Pancreas (tissue), 10 donors: ENCODE results near the gene TTF2. TPM values are rescaled to one million over a fixed set of nuclear protein-coding genes. Genes with fewer than 3 reads are reported as not detected.

Experiments
- ATAC-seq, 4 donors: fragments of 200-7000 bp; cut with Tn5 transposase; one replicate each; pipeline versions ENCODE4 v1.8.0 to v1.9.1; 2020; ENCODE audit warnings: mild to moderate bottlenecking in 4 of 4, moderate library complexity in 4 of 4
- DNase-seq, 6 donors: peaks; one replicate each; pipeline ENCODE4 v3.0.0-alpha.2; 2020
- FAIRE-seq: peaks from 2 replicates; lab custom pipeline; 2012; peaks lifted over from hg19 to GRCh38; lab: Jason Lieb, UNC
- H3K27ac ChIP-seq, 4 donors: fragments of 200-600 bp; sonication (generic); 1 replicate in 3 of 4; 2 replicates in 1 of 4; pipeline versions ENCODE4 v1.5.0 to v1.8.0; 2020
- H3K27me3 ChIP-seq, 4 donors: fragments of 200-600 bp; one replicate each; pipeline ENCODE4 v1.8.0; 2021
- H3K36me3 ChIP-seq, 3 donors: fragments of 200-600 bp; sonication (generic) in 1 of 3; one replicate each; pipeline versions ENCODE4 v1.5.0 to v1.8.0; 2020 to 2021
- H3K4me1 ChIP-seq, 3 donors: fragments of 200-600 bp; one replicate each; pipeline ENCODE4 v1.8.0; 2021
- H3K4me3 ChIP-seq, 4 donors: fragments of 200-600 bp; sonication (generic) in 2 of 4; one replicate each; pipeline versions ENCODE4 v1.5.0 to v1.8.0; 2020 to 2021
- H3K9me3 ChIP-seq, 4 donors: fragments of 200-600 bp; one replicate each; pipeline ENCODE4 v1.8.0; 2021
- CTCF ChIP-seq, 4 donors: fragments of 200-600 bp; sonication (generic) in 3 of 4; IDR thresholded peaks; one replicate each; pipeline versions ENCODE4 v1.5.0 to v1.8.0; 2021; ENCODE audit warnings: antibody characterized with exemption in 4 of 4
- WGBS, 2 donors: extraction: QIAGEN DNeasy Blood & Tissue Kit; methylation state at CpG; one replicate each; pipeline ENCODE4 v1.1.7; 2013; 5-methylcytosine and 5-hydroxymethylcytosine counted together
- intact Hi-C, 3 donors: fragments of 100-400 bp; cut with DNase I; formaldehyde crosslinking; loops; one replicate each; pipeline versions ENCODE4 v1.11.1 to v1.14.2; 2022
- polyA plus RNA-seq, 2 donors: library from polyadenylated mRNA; stranded (reverse); fragments of 200-250 nt; gene quantifications; one replicate each; pipeline ENCODE4 v1.2.3, GENCODE V29; 2013
- total RNA-seq, 6 donors: library from RNA; stranded (reverse); fragmentation: NEBNext Ultra II Directional in 4 of 6; extraction: Animal tissue kit (Norgen Biotek cat#: 25700) in 4 of 6; gene quantifications; one replicate each; pipeline versions ENCODE4 v1.2.1 to v1.2.4, GENCODE V29; 2021 to 2023
- donor health status: healthy with polysubstance abuse.
- donor health status: DM: no; HTN: no; CAD: no; lungs with moderate emphysema.
- donor health status: DM: no; HTN: no; CAD: no.
- donor health status: control.
- donor health status: control.
- donor health status: Bipolar disorder and iron deficiency.
- donor health status: DM: yes; HTN: yes; CAD: no.
- donor health status: DM: no; HTN: no; CAD: no.
- donor health status: DM: no; HTN: no; CAD: no.
- donor health status: DM: yes; HTN: yes; CAD: no.

TTF2 gene
- total and polyA plus RNA-seq, 8 donors = 2.0 to 16.5 (median 5.0) TPM

GRCh38 chr1:117049857-117050256 is 10.3 kb upstream of the TTF2 start:
- H3K27me3 ChIP-seq = no peaks in the 10 kb centered on the region
- TF ChIP-seq CTCF (IDR thresholded peaks at IDR 0.05) = no peak
- no peak overlapping the region for H3K27ac ChIP-seq

GRCh38 chr1:117051224-117052064 is 8.7 kb upstream of the TTF2 start:
- Histone ChIP-seq H3K27ac (peak overlapping the region in 3 of 4 donors; percentile 19 to 40 (median 39)), H3K4me1 (peaks cover 0 to 5% (median 0%) of the 10 kb centered on the region in 3 donors), H3K36me3 (peaks cover 0 to 5% (median 0%) of the 10 kb centered on the region in 3 donors), H3K4me3 (no peak overlapping the region), H3K9me3 (no peaks in the 10 kb centered on the region), H3K27me3 (no peaks in the 10 kb centered on the region)
- FAIRE-seq (no peak), DNase-seq (no peak), ATAC-seq (peak in 3 of 4 donors; percentile 47 to 56 (median 52))
- 50 to 61% methylated on average over 8 of the region's 8 CpGs for WGBS, 2 donors
- intact Hi-C loops = loop anchor here in 1 of 3 donors (5.0 to 10.0 kb wide), 3 partner anchors 57 to 314 kb away; no protein-coding TSS in a partner anchor
- TF ChIP-seq CTCF (IDR thresholded peaks at IDR 0.05) = no peak

More at GRCh38 chr1:117049857-117050256, 10.3 kb upstream of the TTF2 start:
- intact Hi-C loops = loop anchor here in 1 of 3 donors (5.0 to 10.0 kb wide), 3 partner anchors 55 to 313 kb away; no protein-coding TSS in a partner anchor
- Histone ChIP-seq H3K9me3 (no peaks in the 10 kb centered on the region), H3K4me3 (no peak overlapping the region), H3K4me1 (peaks cover 0 to 5% (median 0%) of the 10 kb centered on the region in 3 donors), H3K36me3 (peaks cover 0 to 5% (median 0%) of the 10 kb centered on the region in 3 donors)
- 83 to 84% methylated on average over 5 of the region's 5 CpGs for WGBS, 2 donors
- FAIRE-seq (no peak), ATAC-seq (peak in 2 of 4 donors; percentile 55 to 74), DNase-seq (no peak)

GRCh38 chr1:117054068-117054467 is 6.1 kb upstream of the TTF2 start:
- H3K4me3 ChIP-seq = no peak overlapping the region
- no peak for FAIRE-seq
- H3K9me3 ChIP-seq = no peaks in the 10 kb centered on the region
- no peak overlapping the region for H3K27ac ChIP-seq
- intact Hi-C loops = loop anchor here in 1 of 3 donors (5.0 to 10.0 kb wide), 3 partner anchors 59 to 317 kb away; no protein-coding TSS in a partner anchor
- H3K4me1 ChIP-seq = peaks cover 0 to 6% (median 0%) of the 10 kb centered on the region in 3 donors
- peaks cover 0 to 5% (median 0%) of the 10 kb centered on the region in 3 donors for H3K36me3 ChIP-seq
- no peak for DNase-seq
- H3K27me3 ChIP-seq = no peaks in the 10 kb centered on the region
- TF ChIP-seq CTCF (IDR thresholded peaks at IDR 0.05) = no peak
- no peak for ATAC-seq

- Histone ChIP-seq H3K4me1 (peaks cover 0 to 6% (median 0%) of the 10 kb centered on the region in 3 donors), H3K4me3 (peak overlapping the region; percentile 62 to 82 (median 72)), H3K27ac (peak overlapping the region; percentile 60 to 83 (median 76)), H3K27me3 (no peaks in the 10 kb centered on the region), H3K36me3 (no peaks in the 10 kb centered on the region), H3K9me3 (no peaks in the 10 kb centered on the region)
- no peak for DNase-seq
- whole genome bisulfite sequencing, 2 donors = 15 to 19% methylated on average over 4 of the region's 4 CpGs
- ATAC-seq = no peak
- intact Hi-C loops = loop anchor here in 2 of 3 donors (5.0 to 10.0 kb wide), 3 partner anchors 64 to 322 kb away; no protein-coding TSS in a partner anchor
- TF ChIP-seq CTCF (IDR thresholded peaks at IDR 0.05) = no peak
- no peak for FAIRE-seq
Measured at GRCh38 chr1:117058810-117059209, 1.3 kb upstream of the TTF2 start.
